ENCODE results near the gene TECR. TPM values are rescaled to one million over a fixed set of nuclear protein-coding genes. Genes with fewer than 3 reads are reported as not detected.

Gene TECR
- total RNA-seq, 1 donor from 2014 or later = 20.0 TPM

DNA sequence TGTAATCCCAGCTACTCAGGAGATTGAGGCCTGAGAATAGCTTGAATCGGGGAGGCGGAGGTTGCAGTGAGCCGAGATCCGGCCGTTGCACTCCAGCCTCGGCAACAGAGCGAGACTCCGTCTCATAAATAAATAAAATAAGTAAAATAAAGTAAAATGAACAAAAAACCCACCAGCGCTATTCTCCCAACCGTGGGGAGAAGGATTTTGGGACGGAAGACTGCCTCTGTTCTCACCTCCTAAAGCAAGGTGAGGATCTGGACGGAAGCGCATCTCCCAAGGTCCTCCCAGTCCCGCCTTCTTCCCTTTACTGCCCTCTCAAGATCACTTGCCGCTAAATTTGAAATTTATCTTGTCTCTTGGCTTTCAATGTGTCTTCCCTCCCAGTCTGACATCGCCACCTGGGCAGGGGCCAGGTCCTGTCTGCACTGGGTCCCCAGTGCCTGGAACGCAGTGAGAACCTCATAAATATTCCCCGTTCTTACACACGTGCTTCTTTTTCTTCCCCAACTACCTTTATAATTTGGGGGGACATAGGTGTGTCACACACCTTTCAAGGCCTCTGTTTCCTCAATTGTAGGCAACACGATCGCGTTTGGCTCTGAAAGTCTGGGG, 10.0 kb upstream of the TECR start:
- H3K27me3 ChIP-seq (ENCODE audit: control insufficient read depth, insufficient read depth, low read length) = no peaks in the 10 kb centered on the region
- DNase-seq (ENCODE audit: low read depth) (no peak), FAIRE-seq (no peak)
- H3K36me3 ChIP-seq (ENCODE audit: control insufficient read depth, insufficient read depth, low read length) = peaks cover 21% of the 10 kb centered on the region
- H3K4me3 ChIP-seq (ENCODE audit: low read depth, low read length) = no peak overlapping the region
- TF ChIP-seq, protein P1, sequence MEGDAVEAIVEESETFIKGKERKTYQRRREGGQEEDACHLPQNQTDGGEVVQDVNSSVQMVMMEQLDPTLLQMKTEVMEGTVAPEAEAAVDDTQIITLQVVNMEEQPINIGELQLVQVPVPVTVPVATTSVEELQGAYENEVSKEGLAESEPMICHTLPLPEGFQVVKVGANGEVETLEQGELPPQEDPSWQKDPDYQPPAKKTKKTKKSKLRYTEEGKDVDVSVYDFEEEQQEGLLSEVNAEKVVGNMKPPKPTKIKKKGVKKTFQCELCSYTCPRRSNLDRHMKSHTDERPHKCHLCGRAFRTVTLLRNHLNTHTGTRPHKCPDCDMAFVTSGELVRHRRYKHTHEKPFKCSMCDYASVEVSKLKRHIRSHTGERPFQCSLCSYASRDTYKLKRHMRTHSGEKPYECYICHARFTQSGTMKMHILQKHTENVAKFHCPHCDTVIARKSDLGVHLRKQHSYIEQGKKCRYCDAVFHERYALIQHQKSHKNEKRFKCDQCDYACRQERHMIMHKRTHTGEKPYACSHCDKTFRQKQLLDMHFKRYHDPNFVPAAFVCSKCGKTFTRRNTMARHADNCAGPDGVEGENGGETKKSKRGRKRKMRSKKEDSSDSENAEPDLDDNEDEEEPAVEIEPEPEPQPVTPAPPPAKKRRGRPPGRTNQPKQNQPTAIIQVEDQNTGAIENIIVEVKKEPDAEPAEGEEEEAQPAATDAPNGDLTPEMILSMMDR (IDR thresholded peaks at IDR 0.05; ENCODE audit: insufficient read depth, low read length, severe bottlenecking) = no peak

DNA sequence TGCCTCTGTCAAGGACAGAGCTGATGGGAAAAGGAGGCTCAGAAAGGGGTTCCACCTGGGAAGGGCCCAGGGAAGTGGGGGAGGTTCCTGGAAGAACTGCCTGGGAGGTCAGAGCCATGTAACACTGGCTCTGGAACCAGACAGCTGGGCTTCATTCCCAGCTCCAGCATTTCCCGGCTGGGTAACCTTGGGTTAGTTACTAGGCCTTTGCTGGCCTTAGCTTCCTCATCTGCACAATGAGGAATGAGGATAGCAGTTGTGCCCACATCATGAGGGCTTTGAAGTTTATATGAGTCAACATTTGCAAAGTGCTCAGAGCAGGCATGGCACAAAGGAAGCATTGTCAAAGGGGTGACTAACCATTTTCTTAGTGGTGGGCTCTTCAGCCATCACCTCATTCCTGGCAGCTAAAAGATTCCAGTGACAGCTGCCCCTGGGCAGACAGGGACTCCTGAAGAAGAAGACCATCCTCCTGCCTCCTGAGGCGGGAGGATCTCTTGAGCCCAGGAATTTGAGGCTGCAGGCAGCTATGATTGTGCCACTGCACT, 9.5 kb upstream of the TECR start:
- TF ChIP-seq, protein P1 (IDR thresholded peaks at IDR 0.05; ENCODE audit: insufficient read depth, low read length, severe bottlenecking) = no peak
- peak; percentile 93 for DNase-seq (ENCODE audit: low read depth)
- H3K4me3 ChIP-seq (ENCODE audit: low read depth, low read length) = no peak overlapping the region
- FAIRE-seq = no peak
- H3K27me3 ChIP-seq (ENCODE audit: control insufficient read depth, insufficient read depth, low read length) = no peaks in the 10 kb centered on the region
- peaks cover 20% of the 10 kb centered on the region for H3K36me3 ChIP-seq (ENCODE audit: control insufficient read depth, insufficient read depth, low read length)

DNA sequence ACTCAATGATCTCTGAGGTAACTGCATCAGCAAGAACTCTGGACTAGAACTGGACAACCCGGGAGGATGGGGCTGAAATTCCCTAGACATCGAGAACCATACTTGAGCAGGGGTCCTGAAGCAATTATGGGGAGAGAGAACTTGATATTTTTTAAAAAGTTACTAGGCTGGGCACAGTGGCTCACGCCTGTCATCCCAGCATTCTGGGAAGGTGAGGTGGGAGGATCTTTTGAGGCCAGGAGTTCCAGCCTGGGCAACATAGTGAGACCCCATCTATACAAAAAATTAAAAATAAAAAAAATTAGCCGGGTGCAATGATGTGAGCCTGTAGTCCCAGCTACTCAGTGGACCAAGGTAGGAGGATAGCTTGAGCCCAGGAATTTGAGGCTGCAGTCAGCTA, 8.9 kb upstream of the TECR start:
- no peak overlapping the region for H3K4me3 ChIP-seq (ENCODE audit: low read depth, low read length)
- TF ChIP-seq, protein P1 (IDR thresholded peaks at IDR 0.05; ENCODE audit: insufficient read depth, low read length, severe bottlenecking) = no peak
- FAIRE-seq = no peak
- peaks cover 13% of the 10 kb centered on the region for H3K36me3 ChIP-seq (ENCODE audit: control insufficient read depth, insufficient read depth, low read length)
- no peaks in the 10 kb centered on the region for H3K27me3 ChIP-seq (ENCODE audit: control insufficient read depth, insufficient read depth, low read length)
- no peak for DNase-seq (ENCODE audit: low read depth)

DNA sequence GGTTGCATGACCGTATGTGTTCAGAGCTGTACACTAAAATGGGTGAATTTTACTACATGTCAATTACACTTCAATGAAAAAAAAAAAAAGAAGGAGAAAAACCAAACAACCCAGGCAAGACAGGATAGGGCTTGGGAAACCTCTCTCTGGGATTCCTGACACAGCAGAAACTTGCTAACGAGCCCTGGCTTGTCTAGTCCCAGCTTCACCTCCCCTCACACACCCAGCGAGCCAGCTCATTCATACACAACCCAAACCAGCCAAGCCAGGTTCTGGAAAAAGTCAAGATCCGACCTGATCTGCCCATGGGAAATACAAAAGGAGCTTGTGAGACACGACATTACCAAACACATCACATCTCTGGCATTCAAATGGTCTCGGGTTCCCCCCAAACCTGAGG, 3.7 kb upstream of the TECR start:
- H3K27me3 ChIP-seq (ENCODE audit: control insufficient read depth, insufficient read depth, low read length) = no peaks in the 10 kb centered on the region
- FAIRE-seq = peak; percentile 98
- DNase-seq (ENCODE audit: low read depth) = peak; percentile 99
- no peaks in the 10 kb centered on the region for H3K36me3 ChIP-seq (ENCODE audit: control insufficient read depth, insufficient read depth, low read length)
- TF ChIP-seq, protein P1 (IDR thresholded peaks at IDR 0.05; ENCODE audit: insufficient read depth, low read length, severe bottlenecking) = no peak
- H3K4me3 ChIP-seq (ENCODE audit: low read depth, low read length) = no peak overlapping the region

DNA sequence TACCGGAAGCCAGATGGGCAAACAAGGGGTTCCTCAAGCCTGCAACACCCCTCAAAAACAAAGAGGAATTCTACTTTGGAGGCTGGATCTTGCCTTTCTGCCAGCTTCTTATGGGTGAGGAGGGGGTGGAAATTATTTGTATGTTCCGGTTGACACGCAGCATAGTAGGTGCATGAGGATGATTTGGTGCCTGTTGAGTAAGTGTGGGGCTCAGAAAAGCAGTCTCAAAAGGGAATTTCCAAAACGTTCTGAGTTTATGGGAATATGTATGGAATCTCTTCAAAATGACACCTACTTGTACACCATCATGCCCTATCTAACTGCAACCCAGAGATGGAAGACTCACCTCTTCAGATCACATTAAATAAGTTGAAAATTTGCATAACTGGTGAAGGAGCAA, 3.0 kb upstream of the TECR start:
- H3K36me3 ChIP-seq (ENCODE audit: control insufficient read depth, insufficient read depth, low read length) = no peaks in the 10 kb centered on the region
- TF ChIP-seq, protein P1 (IDR thresholded peaks at IDR 0.05; ENCODE audit: insufficient read depth, low read length, severe bottlenecking) = no peak
- FAIRE-seq (no peak), DNase-seq (ENCODE audit: low read depth) (peak; percentile 63)
- no peak overlapping the region for H3K4me3 ChIP-seq (ENCODE audit: low read depth, low read length)
- H3K27me3 ChIP-seq (ENCODE audit: control insufficient read depth, insufficient read depth, low read length) = no peaks in the 10 kb centered on the region

Measured in bronchial epithelial cell (primary cell).